ENCODE measurements around the gene ACP3.

The ACP3 gene

GRCh38 chr3:132407025-132407424, 89.8 kb downstream of the ACP3 start:
- DNase-seq (ENCODE audit: low read depth, low spot score) = no peak
